Activated naive CD8-positive, alpha-beta T cell treated with anti-CD3 and anti-CD28 coated beads for 36 hours (primary cell): ENCODE results near the gene GPC5. TPM values are rescaled to one million over a fixed set of nuclear protein-coding genes. Genes with fewer than 3 reads are reported as not detected.

Experiments
- DNase-seq: peaks from one replicate; pipeline ENCODE4 v3.0.0; 2021
- H3K27ac Mint-ChIP-seq: one replicate; pipeline ENCODE4 v1.8.0; 2022; ENCODE audit warnings: mild to moderate bottlenecking, moderate library complexity, mixed read lengths
- H3K27me3 Mint-ChIP-seq: one replicate; pipeline ENCODE4 v1.8.0; 2022; ENCODE audit warnings: mild to moderate bottlenecking, mixed read lengths
- H3K36me3 Mint-ChIP-seq: one replicate; pipeline ENCODE4 v1.8.0; 2021; ENCODE audit warnings: mild to moderate bottlenecking, mixed read lengths
- H3K4me1 Mint-ChIP-seq: one replicate; pipeline ENCODE4 v1.8.0; 2021; ENCODE audit warnings: mixed read lengths
- H3K4me3 Mint-ChIP-seq: one replicate; pipeline ENCODE4 v1.8.0; 2022; ENCODE audit warnings: mild to moderate bottlenecking, moderate library complexity, mixed read lengths
- H3K9me3 Mint-ChIP-seq: one replicate; pipeline ENCODE4 v1.8.0; 2022; ENCODE audit warnings: mixed read lengths
- total RNA-seq, 2 experiments: library from RNA; stranded (reverse); gene quantifications; one replicate each; pipeline ENCODE4 v1.2.3, GENCODE V29; 2021

Gene GPC5
- total RNA-seq, 2 experiments from 2014 or later = 0.23 TPM; not detected in 1

DNA sequence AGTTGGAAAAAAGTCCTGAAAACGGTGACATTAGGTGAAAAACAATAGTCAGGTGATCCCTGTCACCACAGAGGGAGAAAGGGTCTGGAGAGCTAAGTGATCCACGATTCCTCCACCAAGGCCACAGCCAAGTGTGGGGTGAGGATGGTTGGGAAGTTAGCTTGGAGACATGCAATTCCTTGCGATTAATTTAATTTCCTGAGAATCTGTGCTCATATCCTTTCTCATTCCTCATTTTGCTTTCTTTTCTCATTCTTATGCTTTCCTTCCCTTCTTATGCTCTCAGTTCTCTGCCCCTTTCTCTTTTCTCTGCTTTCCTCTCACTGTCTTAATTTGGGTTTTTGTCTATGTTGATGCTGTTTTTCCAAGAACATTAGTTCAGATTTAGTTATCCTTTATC, 68.8 kb downstream of the GPC5 start:
- no peaks in the 10 kb centered on the region for H3K4me1 Mint-ChIP-seq
- H3K27me3 Mint-ChIP-seq = no peaks in the 10 kb centered on the region
- H3K4me3 Mint-ChIP-seq = no peak overlapping the region
- DNase-seq = no peak
- H3K27ac Mint-ChIP-seq = no peak overlapping the region
- no peaks in the 10 kb centered on the region for H3K9me3 Mint-ChIP-seq
- no peaks in the 10 kb centered on the region for H3K36me3 Mint-ChIP-seq

DNA sequence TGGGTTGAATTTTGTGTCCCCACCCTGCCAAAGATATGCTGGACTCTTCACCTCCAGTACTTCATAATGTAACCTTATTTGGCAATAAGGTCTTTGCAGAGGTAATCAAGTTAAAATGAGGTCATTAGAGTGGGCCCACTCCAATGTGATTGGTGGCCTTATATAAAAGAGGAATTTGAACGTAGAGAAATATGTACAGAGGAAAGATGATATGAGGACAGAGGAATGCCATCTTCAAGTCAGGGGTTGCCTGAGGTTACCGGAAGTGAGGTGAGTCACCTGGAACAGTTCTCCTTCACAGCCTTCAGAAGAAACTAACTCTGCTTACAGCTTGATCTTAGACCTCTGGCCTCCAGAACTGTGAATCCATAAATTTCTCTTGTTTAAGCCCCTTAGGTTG, 69.9 kb downstream of the GPC5 start:
- no peaks in the 10 kb centered on the region for H3K4me1 Mint-ChIP-seq
- peaks cover 4% of the 10 kb centered on the region for H3K27me3 Mint-ChIP-seq
- DNase-seq = no peak
- H3K36me3 Mint-ChIP-seq = no peaks in the 10 kb centered on the region
- H3K27ac Mint-ChIP-seq = no peak overlapping the region
- no peaks in the 10 kb centered on the region for H3K9me3 Mint-ChIP-seq
- no peak overlapping the region for H3K4me3 Mint-ChIP-seq

DNA sequence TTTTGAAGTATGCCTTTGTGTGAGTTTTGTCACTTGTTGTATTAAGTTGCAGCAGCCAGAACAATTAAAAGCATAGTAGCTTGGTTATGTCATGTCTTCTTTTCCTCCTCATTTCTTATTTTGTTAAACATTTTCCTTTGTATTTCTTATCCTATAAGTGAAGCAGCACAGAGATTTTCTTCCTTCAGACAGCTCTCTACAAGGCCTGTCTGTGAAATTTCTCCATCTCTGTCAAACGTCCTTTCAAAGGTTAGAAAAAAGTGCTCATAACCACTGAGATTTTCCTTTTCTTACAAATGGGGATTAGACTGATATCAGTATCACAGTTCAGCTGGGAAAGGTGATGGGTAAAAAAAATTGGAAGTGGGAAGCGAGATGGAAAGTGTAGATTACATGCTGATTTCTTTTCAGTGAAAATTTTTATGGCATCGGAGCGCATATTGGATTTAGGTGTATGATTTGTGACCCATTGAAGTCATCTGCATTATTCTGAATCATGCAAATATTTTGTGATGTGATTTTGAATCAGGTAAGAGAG, 71.7 kb downstream of the GPC5 start:
- Mint-ChIP-seq H3K9me3 (no peaks in the 10 kb centered on the region), H3K4me1 (no peaks in the 10 kb centered on the region), H3K27ac (no peak overlapping the region), H3K36me3 (no peaks in the 10 kb centered on the region), H3K4me3 (no peak overlapping the region), H3K27me3 (peaks cover 4% of the 10 kb centered on the region)
- no peak for DNase-seq

DNA sequence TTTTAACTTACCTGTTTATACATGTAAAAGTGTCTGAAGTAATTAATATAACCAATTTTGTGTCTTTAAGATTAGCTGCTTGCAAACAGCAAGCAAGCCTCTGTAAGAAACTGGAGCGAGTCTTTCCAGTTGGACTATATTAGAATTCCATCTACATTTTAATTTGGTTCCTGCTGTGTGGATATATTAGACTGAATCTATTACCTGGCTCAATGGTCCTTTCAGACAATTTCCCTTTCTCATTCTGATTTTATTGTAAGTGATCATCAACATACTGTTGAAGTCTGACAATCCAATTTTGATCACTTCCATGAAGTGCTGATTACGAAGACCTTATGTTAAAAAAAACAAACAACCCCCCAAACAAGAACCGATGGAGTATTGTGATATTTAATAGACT, 72.3 kb downstream of the GPC5 start:
- Mint-ChIP-seq H3K27ac (no peak overlapping the region), H3K36me3 (no peaks in the 10 kb centered on the region), H3K4me1 (no peaks in the 10 kb centered on the region), H3K9me3 (no peaks in the 10 kb centered on the region), H3K4me3 (no peak overlapping the region), H3K27me3 (peaks cover 4% of the 10 kb centered on the region)
- DNase-seq = no peak

DNA sequence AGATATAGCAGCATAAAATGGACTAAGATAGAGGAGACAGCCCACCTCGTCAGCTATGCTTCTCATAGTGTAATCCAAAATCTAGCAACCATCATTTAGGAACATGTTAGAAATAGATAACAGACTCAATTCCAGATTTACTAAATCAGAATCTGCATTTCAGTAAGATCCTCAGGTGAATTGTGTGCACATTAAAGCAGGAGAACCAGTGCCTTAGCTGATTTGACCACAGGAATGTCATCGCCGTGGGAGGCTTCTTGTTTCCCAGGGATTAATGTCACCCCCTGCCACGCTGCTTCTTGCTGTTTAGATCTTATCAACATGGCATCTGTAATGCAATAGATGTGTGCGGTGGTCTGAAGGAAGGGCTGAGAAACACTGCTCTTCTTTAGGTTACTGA, 84.0 kb downstream of the GPC5 start:
- no peaks in the 10 kb centered on the region for H3K4me1 Mint-ChIP-seq
- H3K27me3 Mint-ChIP-seq = no peaks in the 10 kb centered on the region
- H3K36me3 Mint-ChIP-seq = no peaks in the 10 kb centered on the region
- H3K27ac Mint-ChIP-seq = no peak overlapping the region
- H3K4me3 Mint-ChIP-seq = no peak overlapping the region
- no peaks in the 10 kb centered on the region for H3K9me3 Mint-ChIP-seq
- no peak for DNase-seq

DNA sequence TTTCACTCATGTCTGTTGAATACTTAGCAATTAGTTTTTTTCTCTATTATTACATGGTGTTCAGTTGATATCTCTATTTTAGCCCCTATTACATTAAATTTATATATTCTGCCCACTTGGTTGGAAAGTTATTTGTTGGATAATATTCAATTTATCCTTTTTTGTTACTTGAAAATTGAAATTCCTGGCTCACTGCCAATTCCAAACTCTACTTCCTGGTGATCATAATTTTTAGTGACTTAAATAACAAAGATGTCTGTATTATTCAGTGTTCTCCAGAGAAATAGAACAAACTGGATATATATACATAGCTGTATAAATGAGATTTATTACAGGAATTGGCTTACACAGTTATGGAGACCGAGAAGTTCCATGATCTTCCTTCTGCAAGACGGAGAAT, 93.6 kb downstream of the GPC5 start:
- no peak overlapping the region for H3K4me3 Mint-ChIP-seq
- no peak overlapping the region for H3K27ac Mint-ChIP-seq
- DNase-seq = no peak
- no peaks in the 10 kb centered on the region for H3K27me3 Mint-ChIP-seq
- no peaks in the 10 kb centered on the region for H3K4me1 Mint-ChIP-seq
- H3K36me3 Mint-ChIP-seq = no peaks in the 10 kb centered on the region
- H3K9me3 Mint-ChIP-seq = no peaks in the 10 kb centered on the region

DNA sequence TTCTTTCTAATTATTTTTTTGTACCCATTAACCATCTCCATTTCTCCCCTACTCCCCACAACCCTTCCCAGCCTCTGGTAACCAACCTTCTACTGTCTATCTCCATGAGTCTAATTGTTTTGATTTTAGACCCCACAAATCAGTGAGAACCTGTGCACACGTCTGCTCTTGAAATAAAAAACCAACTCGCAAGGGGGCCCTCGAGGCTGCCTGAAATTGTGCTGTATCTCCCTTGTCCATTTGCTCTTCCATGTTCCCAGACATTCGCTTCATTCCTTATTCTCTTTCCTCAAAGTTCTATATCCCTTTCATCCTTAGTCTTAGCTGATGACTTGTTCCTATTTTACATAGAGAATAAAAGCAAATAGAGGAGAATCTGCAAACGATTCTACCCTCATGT, 95.0 kb downstream of the GPC5 start:
- no peaks in the 10 kb centered on the region for H3K4me1 Mint-ChIP-seq
- H3K4me3 Mint-ChIP-seq = no peak overlapping the region
- H3K9me3 Mint-ChIP-seq = no peaks in the 10 kb centered on the region
- no peak overlapping the region for H3K27ac Mint-ChIP-seq
- H3K27me3 Mint-ChIP-seq = no peaks in the 10 kb centered on the region
- DNase-seq = no peak
- H3K36me3 Mint-ChIP-seq = no peaks in the 10 kb centered on the region

DNA sequence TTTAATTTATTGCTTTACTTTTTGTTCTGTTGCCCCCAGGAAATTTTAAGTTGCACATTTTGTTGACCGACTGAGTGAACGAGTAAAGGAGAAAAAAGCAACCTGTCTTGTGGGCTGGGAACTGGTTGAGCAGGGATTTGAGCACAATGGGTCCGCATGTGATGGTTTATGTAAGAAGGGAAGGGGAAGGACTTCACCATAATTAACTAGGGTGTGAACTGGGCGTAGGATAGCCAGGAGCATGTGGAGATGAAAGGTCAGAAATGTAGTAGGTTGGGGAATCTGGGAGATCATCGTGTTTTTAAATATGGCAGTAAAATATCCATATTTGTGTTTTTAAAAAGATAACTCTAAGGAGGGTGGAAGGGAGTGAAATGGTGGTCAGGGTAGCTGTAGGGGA, 99.9 kb downstream of the GPC5 start:
- Mint-ChIP-seq H3K27me3 (no peaks in the 10 kb centered on the region), H3K4me3 (no peak overlapping the region), H3K27ac (no peak overlapping the region), H3K9me3 (no peaks in the 10 kb centered on the region), H3K36me3 (peaks cover 1% of the 10 kb centered on the region), H3K4me1 (no peaks in the 10 kb centered on the region)
- no peak for DNase-seq

DNA sequence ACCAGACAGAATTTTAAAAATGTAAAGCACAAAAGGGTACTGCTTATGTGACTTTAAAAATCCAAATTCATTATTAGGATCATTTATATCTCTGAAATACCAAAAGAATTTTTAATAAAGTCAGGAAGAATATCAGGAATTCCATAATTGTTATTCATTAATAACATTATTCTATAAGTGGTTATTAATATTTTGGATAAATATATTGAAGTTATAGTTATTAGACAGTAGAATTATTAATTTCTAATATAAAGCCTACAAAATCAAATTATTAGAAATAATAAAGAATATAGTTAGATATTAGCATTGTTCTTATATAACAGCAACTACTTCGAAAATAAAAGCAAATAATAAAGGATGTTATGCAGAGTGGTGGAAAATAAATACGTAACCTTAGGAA, 105.8 kb downstream of the GPC5 start:
- Mint-ChIP-seq H3K9me3 (peaks cover 2% of the 10 kb centered on the region), H3K36me3 (peaks cover 1% of the 10 kb centered on the region)

DNA sequence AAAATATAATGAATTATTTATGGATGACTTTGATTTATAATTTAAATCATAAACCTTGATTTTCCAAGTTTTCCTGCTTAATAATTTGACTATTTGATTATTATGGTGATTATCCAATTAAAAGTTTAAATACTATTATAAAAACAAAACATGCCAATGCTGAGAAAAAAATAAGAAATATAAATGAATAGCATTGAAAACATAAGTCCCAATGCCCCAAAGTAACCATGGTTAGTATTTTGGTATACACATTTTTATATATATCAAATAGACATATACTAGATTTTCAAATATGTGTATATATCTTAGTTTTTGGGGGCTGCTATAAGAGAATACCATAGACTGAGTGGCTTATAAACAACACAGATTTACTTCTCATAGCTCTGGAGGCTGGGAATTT, 108.3 kb downstream of the GPC5 start:
- no peaks in the 10 kb centered on the region for H3K4me1 Mint-ChIP-seq
- H3K4me3 Mint-ChIP-seq = no peak overlapping the region
- no peaks in the 10 kb centered on the region for H3K27me3 Mint-ChIP-seq
- H3K36me3 Mint-ChIP-seq = no peaks in the 10 kb centered on the region
- DNase-seq = no peak
- peaks cover 2% of the 10 kb centered on the region for H3K9me3 Mint-ChIP-seq
- H3K27ac Mint-ChIP-seq = no peak overlapping the region

More for the DNA sequence above, 105.8 kb downstream of the GPC5 start:
- H3K27me3 Mint-ChIP-seq = no peaks in the 10 kb centered on the region
- no peak overlapping the region for H3K27ac Mint-ChIP-seq
- no peak overlapping the region for H3K4me3 Mint-ChIP-seq
- no peaks in the 10 kb centered on the region for H3K4me1 Mint-ChIP-seq
- no peak for DNase-seq

DNA sequence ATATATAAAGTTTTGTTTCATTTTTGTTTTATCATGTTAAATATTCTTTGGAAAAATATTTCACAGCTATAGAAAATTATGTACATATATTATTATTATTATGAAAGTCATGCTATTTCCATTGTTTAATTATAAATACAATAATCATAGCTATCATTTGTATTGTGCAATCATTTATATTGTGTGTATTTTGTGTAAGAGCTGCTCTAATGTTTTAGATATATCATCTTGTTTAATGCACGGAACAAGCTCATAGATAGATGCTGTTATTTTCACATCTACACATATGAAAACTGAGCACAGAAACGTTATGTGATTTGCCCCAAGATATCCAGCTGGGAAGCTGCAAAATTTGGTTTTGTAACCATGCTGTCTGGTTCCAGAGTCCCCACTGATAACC, 111.6 kb downstream of the GPC5 start:
- Mint-ChIP-seq H3K27me3 (no peaks in the 10 kb centered on the region), H3K4me3 (no peak overlapping the region), H3K27ac (no peak overlapping the region), H3K9me3 (peaks cover 2% of the 10 kb centered on the region), H3K4me1 (no peaks in the 10 kb centered on the region), H3K36me3 (no peaks in the 10 kb centered on the region)
- DNase-seq = no peak

DNA sequence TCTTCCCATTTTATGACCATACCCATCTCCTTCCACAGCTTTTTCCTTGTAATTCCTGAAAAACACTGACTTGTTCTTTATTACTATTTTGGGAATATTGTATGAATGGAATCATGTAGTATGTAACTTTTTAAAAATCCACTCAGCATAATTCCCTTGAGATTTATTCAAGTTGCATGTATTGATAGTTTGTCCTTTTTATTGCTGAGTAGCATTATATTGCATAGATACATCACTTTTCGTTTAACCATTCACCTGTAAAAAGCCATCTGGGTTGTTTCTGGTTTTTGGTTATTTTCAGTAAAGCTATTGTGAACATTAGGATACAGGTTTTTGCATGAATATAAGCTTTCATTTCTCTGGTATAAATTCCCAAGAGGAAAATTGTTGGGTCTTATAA, 115.4 kb downstream of the GPC5 start:
- DNase-seq = no peak
- no peak overlapping the region for H3K4me3 Mint-ChIP-seq
- no peaks in the 10 kb centered on the region for H3K36me3 Mint-ChIP-seq
- H3K9me3 Mint-ChIP-seq = no peaks in the 10 kb centered on the region
- no peaks in the 10 kb centered on the region for H3K27me3 Mint-ChIP-seq
- no peak overlapping the region for H3K27ac Mint-ChIP-seq
- no peaks in the 10 kb centered on the region for H3K4me1 Mint-ChIP-seq

DNA sequence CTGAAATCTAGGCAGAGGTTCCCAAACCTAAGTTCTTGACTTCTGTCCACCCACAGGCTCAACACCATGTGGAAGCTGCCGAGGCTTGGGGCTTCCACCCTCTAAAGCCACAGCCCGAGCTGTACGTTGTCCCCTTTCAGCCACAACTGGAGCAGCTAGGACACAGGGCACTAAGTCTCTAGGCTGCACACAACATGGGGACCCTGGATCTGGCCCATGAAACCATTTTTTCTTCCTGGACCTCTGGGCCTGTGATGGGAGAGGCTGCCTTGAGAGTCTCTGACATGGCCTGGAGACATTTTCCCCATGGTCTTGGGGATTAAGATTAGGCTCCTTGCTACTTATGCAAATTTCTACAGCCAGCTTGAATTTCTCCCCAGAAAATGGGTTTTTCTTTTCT, 118.4 kb downstream of the GPC5 start:
- H3K4me1 Mint-ChIP-seq = no peaks in the 10 kb centered on the region

DNA sequence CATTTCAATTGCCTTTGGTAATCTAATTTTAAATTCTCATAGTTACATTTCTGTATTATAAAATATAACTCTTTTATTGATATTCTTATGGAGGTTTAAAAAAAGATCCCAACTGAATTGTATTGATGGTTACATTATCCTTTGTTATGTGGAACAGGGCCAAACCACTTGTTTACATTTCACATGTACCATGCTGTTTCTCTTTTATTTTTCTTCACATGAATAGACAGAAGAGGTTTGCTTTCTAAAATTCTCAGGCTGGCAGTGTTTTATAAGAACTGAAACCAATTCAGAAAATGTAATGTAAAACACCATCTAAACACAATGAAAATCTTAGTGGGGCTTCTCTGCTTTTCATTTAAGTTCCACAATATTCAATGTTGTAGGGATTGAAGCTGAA, 122.5 kb downstream of the GPC5 start:
- DNase-seq = no peak
- H3K9me3 Mint-ChIP-seq = no peaks in the 10 kb centered on the region
- no peaks in the 10 kb centered on the region for H3K36me3 Mint-ChIP-seq
- H3K4me3 Mint-ChIP-seq = no peak overlapping the region
- no peaks in the 10 kb centered on the region for H3K27me3 Mint-ChIP-seq
- no peaks in the 10 kb centered on the region for H3K4me1 Mint-ChIP-seq
- no peak overlapping the region for H3K27ac Mint-ChIP-seq

More for the DNA sequence above, 118.4 kb downstream of the GPC5 start:
- H3K27me3 Mint-ChIP-seq = no peaks in the 10 kb centered on the region
- no peaks in the 10 kb centered on the region for H3K36me3 Mint-ChIP-seq
- H3K9me3 Mint-ChIP-seq = no peaks in the 10 kb centered on the region
- no peak overlapping the region for H3K27ac Mint-ChIP-seq
- DNase-seq = no peak
- H3K4me3 Mint-ChIP-seq = no peak overlapping the region

DNA sequence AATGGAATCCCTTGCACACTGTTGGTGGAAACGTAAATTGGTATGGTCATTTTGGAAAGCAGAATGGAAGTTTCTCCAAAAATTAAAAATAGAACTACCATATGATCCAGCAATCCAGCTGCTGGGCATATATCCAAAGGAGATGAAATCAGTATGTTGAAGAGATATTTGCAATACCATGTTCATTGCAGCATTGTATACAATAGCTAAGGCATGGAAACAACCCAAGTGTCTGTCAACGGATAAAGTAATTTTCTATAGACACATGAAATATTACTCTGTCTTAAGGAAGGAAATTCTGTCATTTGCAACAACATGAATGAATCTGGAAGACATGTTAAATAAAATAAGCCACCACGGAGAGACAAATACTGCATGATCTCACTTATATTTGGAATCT, 124.7 kb downstream of the GPC5 start:
- H3K27me3 Mint-ChIP-seq = no peaks in the 10 kb centered on the region
- H3K36me3 Mint-ChIP-seq = no peaks in the 10 kb centered on the region
- H3K27ac Mint-ChIP-seq = no peak overlapping the region
- no peaks in the 10 kb centered on the region for H3K9me3 Mint-ChIP-seq
- no peaks in the 10 kb centered on the region for H3K4me1 Mint-ChIP-seq
- no peak overlapping the region for H3K4me3 Mint-ChIP-seq
- no peak for DNase-seq

DNA sequence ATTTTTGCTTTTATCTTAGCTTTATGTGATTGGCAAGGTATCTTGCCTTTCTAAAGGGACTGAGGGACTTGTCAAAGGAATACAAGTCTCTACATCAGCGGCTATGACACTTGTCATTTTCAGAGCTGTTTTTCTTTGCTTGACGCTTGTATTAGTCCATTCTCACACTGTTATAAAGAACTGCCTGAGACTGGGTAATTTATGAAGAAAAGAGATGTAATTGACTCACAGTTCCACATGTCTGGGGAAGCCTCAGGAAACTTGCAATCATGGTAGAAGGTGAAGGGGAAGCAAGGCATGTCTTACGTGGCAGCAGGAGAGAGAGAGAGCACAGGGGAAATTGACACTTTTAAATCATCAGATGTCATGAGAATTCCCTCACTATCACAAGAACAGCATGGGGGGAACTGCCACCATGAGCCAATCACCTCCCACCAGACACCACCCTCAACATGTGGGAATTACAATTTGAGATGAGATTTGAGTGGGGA, 128.2 kb downstream of the GPC5 start:
- no peak overlapping the region for H3K27ac Mint-ChIP-seq
- no peak for DNase-seq
- no peaks in the 10 kb centered on the region for H3K27me3 Mint-ChIP-seq
- H3K36me3 Mint-ChIP-seq = no peaks in the 10 kb centered on the region
- no peaks in the 10 kb centered on the region for H3K4me1 Mint-ChIP-seq
- no peak overlapping the region for H3K4me3 Mint-ChIP-seq
- H3K9me3 Mint-ChIP-seq = no peaks in the 10 kb centered on the region
